Stimulated activated CD4-positive, alpha-beta T cell treated with anti-CD3 and anti-CD28 coated beads, Interleukin-12 subunit alpha, Interleukin-12 subunit beta, amount 100 ng/mL, for 48 hours (primary cell): Measurements from ENCODE around the gene FRAS1.
"Not testable (repeated sequence)": the region's sequence is repeated elsewhere in the genome, so short reads cannot be mapped to it uniquely, and the experiment has no call there.

Source experiments
- DNase-seq, 3 donors: peaks; one replicate each; pipeline ENCODE4 v3.0.0-alpha.2; 2020; ENCODE audit warnings: low read depth in 2 of 3, low spot score in 1 of 3

FRAS1 gene

DNA sequence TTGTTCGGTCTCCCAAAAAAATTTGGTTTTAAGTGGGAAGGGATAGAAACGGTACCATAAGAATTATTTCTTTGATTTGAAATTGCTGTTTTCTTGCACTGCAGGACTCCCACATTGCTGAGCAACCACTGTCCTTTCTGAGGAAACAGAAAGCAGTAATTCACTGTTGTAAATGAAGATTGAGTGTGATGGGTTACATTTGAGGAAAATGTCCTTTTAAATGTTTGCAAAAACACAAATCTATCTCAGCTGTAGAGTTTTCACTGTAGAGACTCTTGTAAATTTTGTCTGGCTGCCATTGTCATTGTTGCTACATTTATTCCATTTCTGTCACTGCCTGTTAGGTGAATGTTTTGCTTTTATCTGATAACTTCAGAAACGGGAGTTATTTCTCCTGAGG is 105.2 kb downstream of the FRAS1 start:
- DNase-seq, result no peak

DNA sequence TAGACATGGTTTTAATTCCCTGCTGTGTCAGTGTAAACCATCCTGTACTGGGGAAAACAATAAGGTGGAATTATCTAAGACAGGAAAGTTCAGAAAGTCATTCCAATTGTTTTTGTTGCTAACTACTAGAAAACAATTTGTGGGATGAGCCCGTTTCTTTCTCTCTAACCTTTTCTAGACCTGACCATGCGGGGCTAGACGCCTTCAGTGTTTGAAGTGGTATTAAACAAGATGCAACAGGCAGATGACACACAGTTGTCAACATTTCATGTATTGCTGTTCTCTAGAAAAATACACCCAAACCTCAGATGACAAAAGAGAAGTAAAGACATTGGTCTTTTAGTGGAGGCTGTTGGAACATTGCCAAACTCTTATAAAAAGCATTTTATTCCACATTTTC is 105.7 kb downstream of the FRAS1 start:
- no peak for DNase-seq

DNA sequence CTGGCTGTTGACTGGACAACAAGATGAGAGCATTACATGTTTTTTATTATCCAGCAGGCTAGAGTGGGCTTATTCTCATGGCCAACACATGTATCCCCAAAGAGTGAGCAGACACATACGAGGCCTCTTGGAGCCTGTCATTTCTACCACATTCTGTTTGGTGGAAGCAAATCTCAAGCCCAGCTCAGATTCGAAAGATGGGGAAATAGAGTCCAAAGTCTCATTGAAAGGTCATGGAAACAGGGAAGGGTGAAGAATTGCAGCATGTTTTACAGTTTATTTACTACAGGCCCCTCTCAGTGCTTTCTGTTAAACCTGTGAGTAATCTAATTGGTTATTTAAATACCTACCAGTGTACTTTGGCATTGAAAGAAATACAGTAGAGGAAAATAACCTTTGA is 108.6 kb downstream of the FRAS1 start:
- DNase-seq, result no peak

DNA sequence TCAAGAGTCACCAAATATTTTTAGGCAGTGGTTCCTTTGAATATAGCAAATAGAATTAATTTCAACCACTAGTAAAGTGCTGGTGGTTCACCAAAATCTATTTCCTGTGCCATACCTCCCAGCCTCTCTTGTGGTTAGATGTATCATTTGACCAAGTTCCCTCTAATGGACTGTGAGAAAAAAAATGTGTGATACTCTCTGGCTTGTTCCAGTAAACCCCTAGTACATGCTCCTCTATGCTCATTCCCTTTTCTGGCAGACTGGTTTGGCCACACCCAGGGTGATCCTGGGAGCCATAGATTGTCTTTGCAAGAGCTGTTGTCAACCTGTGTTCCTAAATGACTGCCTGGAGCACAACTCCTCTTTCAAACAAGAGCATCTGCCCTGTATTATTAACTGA is 109.5 kb downstream of the FRAS1 start:
- no peak for DNase-seq

DNA sequence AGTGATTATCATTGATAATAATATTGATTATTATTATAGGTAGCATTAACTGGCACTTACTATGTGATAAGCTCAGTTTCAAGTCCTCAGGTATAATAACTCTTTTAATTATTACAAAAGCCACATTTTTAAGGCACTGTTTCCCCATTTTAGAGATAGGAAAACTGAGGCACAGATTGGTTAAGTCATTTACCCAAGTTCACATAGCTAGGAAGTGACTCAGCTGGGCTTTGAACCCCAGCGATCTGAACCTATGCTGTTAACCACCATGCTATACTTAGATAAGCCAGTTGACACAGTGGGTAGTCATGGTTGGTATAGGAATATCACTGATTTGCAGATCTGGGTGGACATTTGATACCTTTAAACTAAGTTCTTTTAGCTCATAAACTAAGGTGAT is 110.4 kb downstream of the FRAS1 start:
- no peak for DNase-seq

DNA sequence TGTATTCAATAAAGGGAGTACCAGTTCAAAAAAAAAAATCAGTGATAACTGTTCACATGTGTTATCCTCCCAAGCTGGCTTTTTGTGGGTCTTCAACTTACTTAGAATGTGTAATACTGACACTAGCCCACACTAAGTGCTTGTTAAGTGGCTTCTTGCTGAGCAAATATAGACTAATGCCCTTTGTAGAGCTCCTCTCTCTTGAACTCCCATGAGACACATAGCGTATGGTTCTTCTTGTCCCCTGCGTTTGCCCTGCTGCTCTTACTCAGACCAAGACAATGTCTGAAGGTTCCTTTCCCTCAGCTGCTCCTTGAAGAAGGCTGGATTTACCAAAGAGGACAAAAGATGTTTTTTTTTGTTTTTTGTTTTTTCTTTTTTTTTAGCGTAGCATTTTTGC is 110.9 kb downstream of the FRAS1 start:
- DNase-seq, result no peak

DNA sequence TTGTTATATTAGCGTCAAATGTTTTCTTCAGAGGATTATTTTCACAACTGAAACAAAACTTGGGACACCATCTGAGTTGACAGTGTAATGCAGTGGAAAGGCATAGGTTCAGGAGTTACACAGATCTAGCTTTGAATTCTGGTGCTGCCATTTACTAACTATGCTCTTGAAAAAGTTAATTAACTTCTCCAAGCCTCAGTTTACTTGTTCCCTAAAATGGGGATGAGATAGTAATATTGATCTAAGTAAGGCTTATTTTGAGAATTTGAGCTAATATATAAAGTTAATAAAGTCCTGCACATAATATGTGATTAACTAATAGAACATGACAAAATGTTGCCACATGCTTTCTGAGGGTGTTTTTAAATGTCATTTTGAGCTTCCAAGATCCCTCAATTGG is 112.6 kb downstream of the FRAS1 start:
- no peak for DNase-seq

DNA sequence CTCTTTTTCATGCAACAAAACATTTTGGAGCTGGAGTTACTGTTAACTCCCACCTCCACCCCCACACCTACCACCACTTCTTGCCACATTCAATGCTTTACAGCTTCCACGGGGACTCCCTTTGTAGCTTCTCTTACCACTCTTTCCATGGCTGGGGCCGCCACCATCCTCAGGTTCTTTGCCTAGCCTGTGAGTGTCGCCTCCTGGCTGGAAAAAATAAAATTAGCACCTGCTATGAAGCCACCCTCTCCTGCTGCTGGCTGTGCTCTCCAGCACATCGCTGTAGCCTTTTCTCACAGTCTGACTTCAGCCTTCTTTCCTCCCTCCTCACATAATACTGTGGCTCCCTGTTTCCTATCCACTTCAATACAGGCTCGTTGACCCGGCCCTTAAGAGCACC is 114.4 kb downstream of the FRAS1 start:
- no peak for DNase-seq

DNA sequence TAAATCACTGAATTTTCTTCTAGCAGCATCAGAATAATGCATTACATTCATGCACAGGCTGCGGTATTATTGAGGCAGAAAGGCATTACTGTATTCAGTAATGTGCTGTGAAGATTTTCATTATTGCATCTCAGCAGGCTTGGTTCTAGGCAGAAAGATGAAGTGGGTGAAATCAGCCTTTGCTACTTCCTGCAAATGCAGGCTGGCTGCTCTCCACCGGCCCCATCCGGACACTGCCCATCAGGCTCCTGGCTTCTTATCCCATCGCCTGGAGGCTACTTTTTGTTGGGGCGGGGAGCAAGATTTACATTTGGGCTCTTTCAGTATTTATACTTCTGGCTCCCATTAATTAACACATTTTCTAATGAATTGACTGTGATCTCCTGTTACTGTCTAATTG is 117.8 kb downstream of the FRAS1 start:
- no peak for DNase-seq

DNA sequence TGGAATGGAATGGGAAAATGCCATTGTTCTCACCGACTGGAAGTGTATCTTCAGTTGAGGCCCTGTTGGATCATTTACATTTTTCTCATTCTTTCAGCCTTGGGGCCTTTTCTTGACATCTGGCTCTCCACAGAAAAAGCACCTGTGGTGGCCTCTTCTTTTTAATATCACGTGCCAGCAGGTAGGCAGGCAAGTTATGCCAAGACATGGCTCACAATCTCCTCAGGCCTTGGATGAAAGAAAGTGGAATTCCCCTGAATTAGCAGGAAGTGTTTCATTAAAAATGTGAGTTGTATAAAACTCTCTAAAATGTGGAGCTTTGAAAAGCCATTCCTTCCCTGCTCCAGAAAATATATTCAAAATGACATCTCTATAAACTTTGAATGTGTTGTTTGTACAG is 122.1 kb downstream of the FRAS1 start:
- no peak for DNase-seq

DNA sequence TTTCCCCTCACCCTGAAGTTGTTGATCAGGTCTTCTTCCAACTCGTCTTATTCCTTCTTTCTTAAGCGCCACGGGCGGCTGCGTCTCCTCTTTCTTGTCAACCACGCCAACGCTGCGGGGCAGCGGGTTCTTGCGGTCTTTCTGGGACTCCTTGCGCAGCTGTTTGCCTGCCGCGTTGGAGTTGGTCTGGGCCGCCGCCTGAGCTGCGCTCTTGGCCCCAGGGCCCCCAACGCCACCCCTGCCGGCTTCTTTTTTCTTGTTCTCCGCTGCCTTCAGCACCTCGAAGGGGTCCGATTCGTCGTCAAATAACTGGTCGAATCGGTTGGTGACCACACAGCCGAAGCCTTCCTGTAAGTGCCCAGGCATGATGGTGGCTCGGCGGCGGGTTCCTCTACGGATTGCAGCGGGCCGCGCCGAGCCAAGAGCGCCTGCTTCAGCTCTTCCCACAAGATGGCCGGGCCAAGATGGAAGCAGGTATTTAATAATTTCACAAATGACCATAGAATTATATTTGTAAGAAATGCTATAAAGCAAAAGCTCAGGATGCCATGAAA is 124.6 kb downstream of the FRAS1 start:
- DNase-seq, result not testable (repeated sequence)

DNA sequence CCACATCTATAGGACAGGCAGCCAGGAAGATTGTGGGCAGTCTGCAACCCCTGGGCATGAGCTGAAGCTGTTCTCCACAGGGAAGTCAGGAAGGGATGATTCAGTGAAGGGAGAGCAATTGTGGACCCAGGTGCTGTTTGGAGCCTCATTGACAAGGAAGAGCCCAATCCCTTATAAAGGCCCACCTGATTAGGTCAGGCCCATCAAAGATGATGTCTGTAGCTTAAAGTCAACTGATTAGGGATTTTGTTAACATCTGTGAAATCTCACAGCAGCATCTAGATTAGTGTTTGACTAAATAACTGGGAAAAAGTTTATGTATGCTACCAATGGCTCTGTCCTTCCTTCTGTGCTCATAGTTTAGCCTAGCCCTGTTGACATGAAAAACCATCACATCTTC is 127.5 kb downstream of the FRAS1 start:
- no peak for DNase-seq

DNA sequence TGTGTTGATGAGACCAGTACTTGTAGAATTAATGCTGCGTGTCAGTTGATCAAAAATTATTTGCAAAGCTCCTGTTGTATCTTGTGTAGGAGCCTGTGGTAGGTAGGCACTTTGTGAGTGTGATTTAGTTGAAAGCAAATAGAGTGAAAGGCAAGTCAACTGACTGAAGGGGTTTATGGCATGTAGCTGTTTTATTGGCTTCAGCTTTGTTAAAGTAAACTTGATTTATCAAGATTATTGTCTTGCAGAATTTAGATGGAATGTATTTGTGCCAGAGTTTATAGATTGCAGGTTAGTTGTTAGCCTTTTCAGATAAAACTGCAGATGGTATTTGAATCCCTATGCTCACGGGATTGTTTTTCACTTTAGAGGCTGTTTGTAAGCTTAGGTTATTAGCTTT is 128.0 kb downstream of the FRAS1 start:
- DNase-seq, result no peak

DNA sequence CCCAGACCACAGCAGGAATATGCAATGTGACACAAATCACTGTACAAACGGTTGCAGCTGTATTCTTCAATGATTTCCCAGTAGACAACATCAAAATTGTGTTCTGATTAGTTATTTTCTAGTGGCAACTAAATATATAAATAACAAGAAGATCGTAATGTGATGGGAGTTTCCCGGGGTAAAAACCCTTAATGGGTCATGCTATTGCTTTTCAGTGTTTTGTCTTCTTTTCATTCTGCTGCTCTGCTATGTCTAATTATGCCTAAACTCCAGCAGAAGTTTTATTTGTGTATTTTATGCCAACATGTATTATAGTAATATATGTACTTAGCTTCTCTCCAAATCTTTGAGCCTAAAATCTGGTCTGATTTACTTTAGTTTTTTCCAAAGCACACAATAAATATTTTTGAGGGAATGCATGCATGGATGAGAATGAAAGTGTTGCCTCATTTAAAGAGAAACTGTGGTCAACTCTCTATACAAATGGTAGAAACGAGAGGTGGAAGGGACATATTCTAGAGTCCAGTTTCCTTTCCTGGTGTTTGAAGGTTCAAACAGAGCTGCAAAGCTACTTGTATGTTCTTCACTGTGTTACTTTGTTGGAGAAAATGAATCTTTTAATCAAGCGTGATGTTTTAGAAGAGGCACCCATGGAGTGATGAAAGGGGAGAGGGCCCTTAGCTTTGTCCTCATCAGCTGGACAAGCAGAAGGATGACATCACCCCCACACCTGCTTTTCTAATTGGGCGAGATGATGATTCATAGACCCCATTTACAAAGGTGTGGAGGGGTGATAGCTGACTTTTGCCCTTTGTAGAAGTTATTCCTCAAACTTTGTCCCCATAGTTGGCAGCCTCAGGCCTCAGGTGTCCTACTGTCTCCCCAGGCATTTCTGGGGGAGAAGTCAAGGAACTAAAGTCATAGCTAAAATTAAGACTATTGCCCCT is 129.7 kb downstream of the FRAS1 start:
- DNase-seq, result no peak

DNA sequence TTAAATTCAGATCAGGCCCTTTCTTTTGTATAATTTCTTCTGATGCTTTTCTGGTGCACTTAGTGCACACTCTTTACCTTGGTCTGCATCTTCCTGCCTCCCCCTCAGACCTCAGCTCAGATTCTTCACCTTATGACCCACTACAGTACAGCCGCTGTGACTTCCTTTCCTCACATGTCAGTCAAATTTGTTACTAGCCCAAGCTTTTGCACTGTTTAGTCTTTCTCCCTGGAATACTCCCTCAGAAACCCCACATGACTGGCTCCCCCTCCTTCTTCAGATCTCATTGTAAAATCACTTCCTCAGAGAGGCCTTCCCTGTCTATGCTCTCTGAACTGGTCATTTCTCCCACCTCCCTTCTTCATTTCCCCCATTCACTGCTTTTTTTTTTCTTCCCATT is 132.9 kb downstream of the FRAS1 start:
- no peak for DNase-seq

DNA sequence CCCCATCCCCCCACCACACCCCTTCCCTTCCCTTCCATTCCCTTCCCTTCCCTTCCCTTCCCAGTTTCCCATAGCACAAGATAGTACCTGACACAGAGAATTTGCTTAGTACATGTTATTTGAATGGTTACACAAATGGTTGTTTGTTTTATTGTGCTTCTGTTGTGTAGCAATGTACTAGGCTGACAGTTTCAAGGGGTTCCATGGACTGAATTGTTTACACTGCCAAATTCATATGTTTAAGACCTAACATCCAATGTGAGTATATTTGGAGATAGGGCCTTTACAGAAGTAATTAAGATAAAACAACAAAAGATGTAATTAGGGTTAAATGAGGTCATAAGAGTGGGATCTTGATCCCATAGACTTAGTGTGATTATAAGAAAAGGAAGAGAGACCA is 133.5 kb downstream of the FRAS1 start:
- DNase-seq, result no peak

DNA sequence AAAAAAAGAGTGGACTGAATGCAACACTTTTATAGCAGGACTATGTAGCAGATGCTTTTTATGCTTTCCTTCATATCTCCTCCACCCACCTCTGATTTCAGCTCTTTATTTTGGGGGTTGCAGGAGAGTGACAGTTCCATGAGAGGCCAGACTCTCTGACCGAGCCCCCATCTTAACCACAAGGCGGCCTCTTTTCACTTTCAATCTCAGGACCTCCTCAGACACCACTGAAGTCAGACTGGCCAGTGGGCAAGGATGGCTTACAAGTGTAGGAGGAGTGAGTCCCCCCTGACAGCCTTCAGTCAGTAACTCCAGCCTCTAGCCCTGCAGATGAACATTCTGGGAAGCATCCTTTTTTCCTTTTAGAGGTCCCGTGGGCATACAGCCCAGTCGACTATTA is 140.8 kb downstream of the FRAS1 start:
- DNase-seq, result no peak

DNA sequence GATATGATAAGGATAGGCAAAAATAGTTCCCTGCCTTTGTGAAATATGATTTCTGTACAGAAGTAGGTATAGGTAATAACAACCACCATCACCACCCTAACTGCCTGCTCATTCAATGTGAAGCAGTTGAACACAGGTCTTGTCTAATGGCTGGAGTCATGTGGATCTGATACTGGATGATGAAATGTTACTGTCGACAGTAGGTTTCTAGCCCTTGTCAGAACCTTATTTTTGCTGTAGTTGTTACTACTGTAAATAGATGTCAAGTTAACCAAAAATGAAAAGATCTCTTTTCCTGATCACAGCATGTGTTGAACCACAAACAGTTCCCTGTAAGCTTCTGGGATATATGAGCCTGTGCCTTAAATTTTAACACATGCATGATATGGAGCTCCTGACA is 142.9 kb downstream of the FRAS1 start:
- no peak for DNase-seq

DNA sequence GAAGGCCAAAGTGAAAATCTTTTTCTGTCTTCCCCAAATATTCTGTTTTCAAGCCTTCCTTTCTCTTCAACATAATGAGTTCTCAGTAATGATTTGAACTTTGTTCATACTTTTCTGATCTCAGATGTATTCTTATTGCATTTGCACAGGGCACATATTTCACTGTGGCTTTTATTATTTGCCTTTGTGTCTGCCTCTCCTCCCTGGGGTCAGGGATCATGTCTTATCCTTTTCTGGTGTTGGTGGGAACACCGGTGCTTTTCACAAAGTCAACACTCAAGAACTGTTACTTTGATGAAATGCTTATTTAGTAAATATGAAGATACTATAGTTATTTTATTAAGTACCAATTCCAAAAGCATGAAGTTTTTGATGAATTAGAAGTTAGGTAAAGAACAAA is 143.8 kb downstream of the FRAS1 start:
- no peak for DNase-seq

DNA sequence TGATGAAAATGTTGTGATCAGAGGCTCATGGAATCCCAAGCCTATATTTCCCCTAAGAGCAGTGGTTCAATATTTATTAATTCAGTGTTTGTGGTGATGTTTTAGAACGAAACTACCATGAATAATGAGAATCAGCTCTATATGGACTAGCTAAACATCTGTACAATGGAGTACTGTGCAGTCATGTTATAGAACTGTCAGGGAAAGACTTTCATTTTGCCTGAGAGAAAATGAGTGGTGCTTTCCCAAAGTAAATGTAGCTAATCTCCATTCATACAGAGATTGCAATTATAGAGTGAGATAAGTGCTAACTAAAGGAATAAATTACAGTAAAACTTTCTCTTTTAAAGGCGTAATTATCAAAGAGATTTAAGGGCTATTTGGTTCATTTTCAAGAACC is 147.1 kb downstream of the FRAS1 start:
- no peak for DNase-seq

DNA sequence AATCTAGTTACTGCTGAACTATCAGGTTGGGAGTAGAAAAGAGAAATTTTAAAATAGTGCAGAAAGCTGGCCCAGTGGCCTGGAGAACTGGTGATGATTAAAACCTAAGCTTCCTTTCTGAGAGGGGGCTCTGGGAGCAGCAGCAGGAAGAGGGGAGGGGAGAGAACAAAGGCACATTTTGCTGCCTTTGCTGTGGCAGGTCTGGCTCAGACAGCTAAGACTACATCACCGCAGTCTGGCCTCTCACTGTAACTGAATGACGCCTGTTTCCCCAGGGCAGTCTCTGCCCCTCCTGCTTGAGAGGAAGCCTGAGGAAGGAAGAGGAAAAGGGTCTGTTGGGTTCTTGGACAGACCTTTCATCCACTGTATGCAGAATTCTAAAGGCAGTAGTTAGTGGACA is 148.5 kb downstream of the FRAS1 start:
- DNase-seq, result no peak

DNA sequence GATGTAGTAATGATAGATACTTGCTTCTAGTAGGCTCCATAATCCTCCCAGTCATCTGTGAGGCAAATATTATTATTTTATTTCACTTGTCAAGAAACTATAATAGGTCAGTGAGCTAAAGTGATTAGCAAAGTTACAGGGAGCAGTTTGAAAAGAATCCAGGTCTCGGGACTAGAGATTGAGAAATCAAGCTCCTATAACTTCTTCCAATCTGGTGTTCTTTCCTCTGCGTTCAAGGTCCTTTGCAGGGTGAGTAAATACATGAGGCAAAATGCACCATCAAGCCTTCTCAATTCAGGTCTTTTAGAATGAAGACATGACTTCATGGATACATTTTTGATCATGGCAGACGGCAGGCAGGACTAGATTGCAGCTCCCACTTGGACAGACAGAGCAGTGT is 150.4 kb downstream of the FRAS1 start:
- DNase-seq, result no peak

DNA sequence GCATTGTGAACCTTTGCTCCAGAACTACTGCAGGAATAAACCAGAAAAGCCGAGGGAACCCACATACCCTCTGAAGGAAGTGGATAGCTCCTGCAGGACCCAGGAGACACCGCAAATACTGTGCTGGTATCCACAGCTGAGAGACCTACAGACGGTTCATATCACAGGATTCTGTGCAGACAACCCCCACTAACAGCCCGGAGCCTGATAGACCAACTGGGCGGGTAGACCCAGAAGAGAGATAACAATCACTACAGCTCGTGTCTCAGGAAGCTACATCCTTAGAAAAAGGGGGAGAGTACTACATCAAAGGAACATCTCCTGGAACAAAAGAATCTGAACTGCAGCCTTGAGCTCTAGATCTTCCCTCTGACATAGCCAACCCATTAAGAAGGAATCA is 150.8 kb downstream of the FRAS1 start:
- no peak for DNase-seq
